ENCODE measurements around the gene SUN3.
"Not testable (repeated sequence)": the region's sequence is repeated elsewhere in the genome, so short reads cannot be mapped to it uniquely, and the experiment has no call there.

Gene SUN3

GRCh38 chr7:47945261-47946015 is 83.5 kb downstream of the SUN3 start:
- DNase-seq (ENCODE audit: low read depth in 2 of 2) = peak in 1 of 2 donors; percentile 36

DNA sequence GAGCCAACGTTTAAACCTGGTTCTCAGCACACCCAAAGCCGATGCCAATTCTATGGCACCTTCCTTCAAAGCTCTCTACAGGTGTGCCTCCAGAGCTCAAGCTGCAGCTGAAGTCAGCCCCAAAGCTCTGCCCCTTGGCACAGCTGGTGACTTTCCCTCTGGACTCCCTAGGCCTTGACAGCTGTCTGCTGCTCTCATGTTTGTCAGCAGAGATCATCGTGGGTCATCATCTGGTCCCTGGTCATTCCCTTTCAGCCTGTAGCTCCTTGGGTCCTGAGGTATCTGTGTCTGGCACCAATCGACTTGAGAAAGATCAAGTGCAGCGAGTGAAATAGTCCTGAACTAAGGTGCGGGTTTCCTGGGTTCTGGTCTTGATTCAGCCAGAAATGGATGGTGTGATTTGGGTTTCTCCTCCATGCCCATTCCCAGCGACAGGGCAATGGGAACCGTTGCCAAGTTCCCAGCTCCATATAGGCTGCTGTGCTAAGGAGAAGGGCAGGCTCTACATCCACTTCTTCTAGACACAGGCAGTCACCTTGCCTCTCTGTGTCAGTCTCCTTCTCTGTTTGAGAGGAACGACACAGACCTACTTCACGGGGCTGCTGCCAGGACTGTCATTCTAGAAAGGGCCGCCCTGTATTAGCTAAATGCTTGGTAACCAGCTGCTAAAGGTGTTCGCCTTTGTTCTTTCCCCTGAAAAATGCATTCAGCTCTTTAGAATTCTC is 84.2 kb downstream of the SUN3 start:
- no peak for DNase-seq (ENCODE audit: low read depth in 2 of 2)

DNA sequence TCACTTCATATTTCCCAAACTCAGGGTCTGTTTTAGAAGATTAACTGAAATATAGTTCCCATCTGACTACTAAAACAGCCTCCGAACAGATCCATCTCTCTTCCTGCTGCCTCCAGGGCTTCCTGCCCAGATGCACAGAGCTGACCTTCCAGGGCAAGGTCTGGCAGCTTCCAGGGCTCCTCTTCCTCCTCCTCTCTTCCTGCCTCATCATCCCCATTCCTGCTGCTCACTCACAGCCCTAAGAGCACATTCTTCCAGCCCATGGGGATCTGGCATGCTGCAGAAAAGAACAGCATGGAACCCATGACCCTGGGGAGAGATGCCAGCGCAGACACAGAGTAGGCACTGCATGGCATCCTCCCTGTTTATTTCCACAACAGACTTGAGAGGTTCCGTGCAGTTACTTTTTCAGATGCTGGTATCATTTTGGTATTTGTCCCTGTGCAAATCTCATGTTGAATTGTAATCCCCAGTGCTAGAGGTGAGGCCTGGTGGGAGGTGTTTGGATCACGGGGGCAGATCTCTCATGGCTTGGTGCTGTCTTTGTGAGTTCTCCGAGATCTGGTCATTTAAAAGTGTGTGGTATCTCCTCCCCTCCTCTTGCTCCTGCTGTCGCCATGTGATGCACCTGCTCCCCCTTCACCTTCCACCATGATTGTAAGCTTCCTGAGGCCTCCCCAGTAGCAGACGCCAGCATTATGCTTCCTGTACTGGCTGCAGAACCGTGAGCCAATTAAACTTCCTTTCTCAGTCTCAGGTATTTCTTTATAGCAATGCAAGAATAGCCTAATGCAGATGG is 85.0 kb downstream of the SUN3 start:
- no peak for DNase-seq (ENCODE audit: low read depth in 2 of 2)

GRCh38 chr7:47942651-47943050 is 86.3 kb downstream of the SUN3 start:
- DNase-seq (ENCODE audit: low read depth in 2 of 2) = not testable (repeated sequence)

GRCh38 chr7:47942132-47942531 is 86.8 kb downstream of the SUN3 start:
- DNase-seq (ENCODE audit: low read depth in 2 of 2) = no peak

DNA sequence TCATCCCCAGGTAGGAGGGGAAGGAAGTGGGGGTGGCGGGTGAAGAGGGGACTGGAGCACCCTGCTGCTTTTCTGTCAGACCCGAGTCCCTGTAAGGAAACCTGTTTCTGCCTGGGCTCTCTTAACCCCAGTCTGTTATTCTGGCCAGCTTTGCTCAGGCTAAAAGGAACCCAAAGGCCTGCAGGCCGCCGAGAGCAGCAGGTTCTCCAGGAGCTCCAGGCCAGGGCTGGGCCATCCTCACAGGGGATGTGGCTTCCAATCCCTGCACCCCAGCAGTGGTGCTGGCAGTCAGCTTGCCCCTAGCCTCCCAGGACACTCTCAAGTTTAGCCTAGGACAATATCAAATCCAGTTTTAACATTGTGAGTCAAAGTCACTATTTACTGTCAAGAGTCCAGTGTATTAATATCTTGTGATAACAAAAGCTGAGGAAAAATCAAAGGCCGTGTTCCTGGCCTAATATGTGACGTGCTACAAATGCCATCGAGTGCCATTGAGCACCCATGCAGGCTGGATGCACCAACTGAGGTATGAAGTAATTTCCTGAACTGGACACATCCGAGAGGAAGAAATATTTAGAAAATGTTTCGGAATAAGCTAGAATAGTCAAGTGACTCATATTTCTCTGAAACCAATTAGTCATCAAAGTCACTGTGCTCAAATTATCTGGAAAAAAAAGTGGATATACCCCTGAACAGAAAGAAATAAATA is 87.6 kb downstream of the SUN3 start:
- DNase-seq (ENCODE audit: low read depth in 2 of 2) = no peak

DNA sequence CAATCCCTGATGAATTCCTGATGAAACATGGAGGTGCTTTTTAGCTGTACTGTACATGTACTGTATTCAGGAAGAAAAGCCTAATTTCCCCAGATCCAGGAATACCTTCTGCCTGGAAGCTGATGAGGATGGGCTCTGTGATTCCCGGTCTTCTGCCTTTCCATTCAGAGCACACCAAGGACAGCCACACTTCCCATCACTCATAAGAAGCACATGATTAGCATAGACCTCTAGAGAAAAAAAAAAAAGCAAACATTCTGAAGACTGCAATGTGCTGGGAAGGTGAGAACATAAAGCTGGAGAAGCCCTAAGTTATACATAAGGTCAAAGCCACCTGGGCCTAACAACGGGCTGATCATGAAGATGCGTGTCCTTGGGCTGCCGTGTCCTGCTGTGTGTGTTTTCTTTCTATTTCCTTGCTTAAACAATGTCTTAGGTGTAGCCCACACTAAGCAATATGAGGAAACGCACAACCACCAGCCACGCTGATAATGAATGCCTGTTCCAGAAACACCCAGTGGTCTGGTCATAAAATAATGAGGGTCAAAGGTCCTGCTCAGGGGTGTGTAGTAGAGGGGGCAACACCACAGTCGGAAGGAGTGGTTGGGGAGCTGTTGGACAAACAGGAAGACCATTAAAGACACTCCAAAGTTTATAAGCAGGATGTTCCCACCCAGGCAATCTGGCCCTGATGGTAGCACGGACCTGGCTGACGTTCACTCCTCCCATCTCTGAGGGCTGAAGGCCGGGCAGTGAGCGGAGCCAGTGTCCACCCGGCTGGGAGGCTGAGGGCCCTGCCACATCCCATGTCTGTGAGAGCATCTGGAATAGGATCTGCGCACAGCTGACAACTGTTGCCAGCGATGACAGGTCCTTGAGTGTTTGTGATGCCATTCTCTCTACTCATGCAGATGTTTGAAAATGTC is 88.6 kb downstream of the SUN3 start:
- DNase-seq (ENCODE audit: low read depth in 2 of 2) = no peak

DNA sequence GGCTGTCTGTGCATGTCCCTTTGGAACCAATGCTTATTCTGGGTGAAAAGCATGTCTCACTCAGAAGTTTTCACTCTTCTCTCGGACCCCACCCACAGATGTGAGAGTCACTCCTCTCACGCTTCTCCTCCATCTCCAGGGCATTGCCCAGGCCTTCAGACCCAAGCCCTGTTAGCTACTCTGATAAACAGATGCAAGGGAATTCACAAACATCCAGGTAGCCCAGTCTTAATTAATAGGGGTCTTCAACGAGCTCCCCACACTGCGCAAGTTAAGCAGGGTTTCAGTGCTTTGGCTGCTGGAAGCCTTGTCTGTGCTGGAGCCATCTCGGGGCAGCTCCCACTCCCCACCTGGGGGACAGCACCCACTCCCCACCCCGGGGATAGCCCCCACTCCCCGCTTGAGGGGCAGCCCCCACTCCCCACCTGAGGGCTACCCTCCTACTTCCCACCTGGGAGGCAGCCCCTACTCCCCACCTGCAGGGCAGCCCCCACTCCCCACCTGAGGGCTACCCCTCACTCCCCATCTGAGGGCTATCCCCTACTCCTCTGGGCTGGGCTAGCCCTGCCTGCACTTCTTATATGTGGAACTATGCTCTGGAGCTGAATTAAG is 89.4 kb downstream of the SUN3 start:
- DNase-seq (ENCODE audit: low read depth in 2 of 2) = no peak

GRCh38 chr7:47938574-47939165 is 90.2 kb downstream of the SUN3 start:
- no peak for DNase-seq (ENCODE audit: low read depth in 2 of 2)

GRCh38 chr7:47937711-47938573 is 91.0 kb downstream of the SUN3 start:
- DNase-seq (ENCODE audit: low read depth in 2 of 2) = no peak

All from stimulated activated CD8-positive, alpha-beta memory T cell treated with anti-CD3 and anti-CD28 coated beads, Interleukin-15, amount 100 ng/mL, for 4 hours (primary cell).